Astrocyte of the cerebellum (primary cell): Measurements from ENCODE around the gene FOXP4.

ENCODE experiments used
- DNase-seq: peaks from one replicate; pipeline ENCODE4 v3.0.0-alpha.2; 2011; ENCODE audit warnings: low read depth
- H3K4me3 ChIP-seq: 2 replicates; pipeline ENCODE4 v1.5.1; 2011; ENCODE audit warnings: mild to moderate bottlenecking, low read depth, low read length, moderate library complexity
- CTCF ChIP-seq: IDR thresholded peaks from 2 replicates; pipeline ENCODE4 v1.5.1; 2012; ENCODE audit warnings: low read length, low read depth, moderate library complexity, mild to moderate bottlenecking; ENCODE audit errors: missing control alignments
- in situ Hi-C: cut with HindIII; loops from 2 replicates; pipeline ENCODE4 v1.10.0; 2017; ENCODE audit warnings: low sequenced_read_pairs

Gene FOXP4

GRCh38 chr6:41597246-41598000 is 51.2 kb downstream of the FOXP4 start:
- no peak for TF ChIP-seq CTCF
- no peak overlapping the region for H3K4me3 ChIP-seq
- DNase-seq, result no peak
- in situ Hi-C loops, result no loop called here

GRCh38 chr6:41598670-41599014 is 52.5 kb downstream of the FOXP4 start:
- no peak for DNase-seq
- TF ChIP-seq CTCF, result no peak
- in situ Hi-C loops, result no loop called here
- no peak overlapping the region for H3K4me3 ChIP-seq

GRCh38 chr6:41599015-41599851 is 53.1 kb downstream of the FOXP4 start:
- TF ChIP-seq CTCF, result no peak
- DNase-seq, result no peak
- H3K4me3 ChIP-seq, result no peak overlapping the region
- in situ Hi-C loops, result no loop called here

- TF ChIP-seq CTCF, result no peak
- H3K4me3 ChIP-seq, result no peak overlapping the region
- in situ Hi-C loops, result loop anchor here (5.0 kb wide), 1 partner anchor 43 kb away; no protein-coding TSS in a partner anchor
- no peak for DNase-seq
These were observed 53.8 kb downstream of the FOXP4 start for GRCh38 chr6:41599852-41600445.

- H3K4me3 ChIP-seq, result no peak overlapping the region
- TF ChIP-seq CTCF, result no peak
- no peak for DNase-seq
- in situ Hi-C loops, result loop anchor here (5.0 kb wide), 1 partner anchor 43 kb away; no protein-coding TSS in a partner anchor
These were observed 54.5 kb downstream of the FOXP4 start for GRCh38 chr6:41600499-41601247.

GRCh38 chr6:41601248-41601549 is 55.0 kb downstream of the FOXP4 start:
- DNase-seq, result no peak
- TF ChIP-seq CTCF, result no peak
- H3K4me3 ChIP-seq, result no peak overlapping the region
- in situ Hi-C loops, result loop anchor here (5.0 kb wide), 1 partner anchor 44 kb away; no protein-coding TSS in a partner anchor
